H7 (cell line): ENCODE data around the gene RAE1. TPM values are rescaled to one million over a fixed set of nuclear protein-coding genes. Genes with fewer than 3 reads are reported as not detected.

Experiments used
- DNase-seq: peaks from one replicate; pipeline ENCODE4 v3.0.0; 2012
- H3K27me3 ChIP-seq: 2 replicates; pipeline ENCODE4 v1.6.0; 2011; ENCODE audit warnings: mild to moderate bottlenecking, low read length; ENCODE audit not compliant: control insufficient read depth, insufficient read depth
- H3K36me3 ChIP-seq: replicated peaks from 2 replicates; pipeline ENCODE4 v1.5.1; 2011; ENCODE audit warnings: low read length; ENCODE audit not compliant: control insufficient read depth, insufficient read depth
- H3K4me3 ChIP-seq: 2 replicates; pipeline ENCODE4 v1.5.1; 2011; ENCODE audit warnings: low read depth, mild to moderate bottlenecking, control low read depth, low read length, moderate library complexity; ENCODE audit not compliant: insufficient read depth
- total RNA-seq: library from RNA; depleted of rRNA; stranded (reverse); fragments of >200 nt; shearing (Covaris generic); gene quantifications from 2 replicates; pipeline ENCODE4 v1.2.3, GENCODE V29; 2014

The RAE1 gene
- total RNA-seq, 1 experiment from 2014 or later, result 48.2 TPM

- no peak for DNase-seq
These were observed 33.2 kb upstream of the RAE1 start for GRCh38 chr20:57317789-57318371.

GRCh38 chr20:57319584-57319983 is 31.5 kb upstream of the RAE1 start:
- Histone ChIP-seq H3K36me3 (no peaks in the 10 kb centered on the region), H3K27me3 (no peaks in the 10 kb centered on the region), H3K4me3 (no peak overlapping the region)
- no peak for DNase-seq

More at GRCh38 chr20:57317789-57318371, 33.2 kb upstream of the RAE1 start:
- no peaks in the 10 kb centered on the region for H3K36me3 ChIP-seq
- H3K4me3 ChIP-seq, result no peak overlapping the region
- H3K27me3 ChIP-seq, result no peaks in the 10 kb centered on the region

DNA sequence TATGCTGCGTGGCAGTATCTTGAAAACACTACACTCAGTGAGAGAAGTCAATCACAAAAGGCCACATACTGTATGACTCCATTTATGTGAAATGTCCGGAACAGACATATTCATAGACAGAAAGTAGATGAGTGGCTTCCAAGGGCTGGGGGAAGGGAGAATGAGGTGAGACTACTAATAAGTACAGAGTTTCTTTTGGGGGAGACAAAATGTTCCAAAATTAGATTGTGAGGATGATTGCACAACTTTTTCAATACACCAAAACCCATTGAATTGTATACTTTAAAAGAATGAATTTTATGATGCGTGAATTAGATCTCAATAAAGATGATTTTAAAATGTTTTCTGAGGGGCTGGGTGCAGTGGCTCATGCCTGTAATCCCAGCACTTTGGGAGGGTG is 30.7 kb upstream of the RAE1 start:
- Histone ChIP-seq H3K4me3 (no peak overlapping the region), H3K27me3 (no peaks in the 10 kb centered on the region), H3K36me3 (no peaks in the 10 kb centered on the region)
- DNase-seq, result no peak

DNA sequence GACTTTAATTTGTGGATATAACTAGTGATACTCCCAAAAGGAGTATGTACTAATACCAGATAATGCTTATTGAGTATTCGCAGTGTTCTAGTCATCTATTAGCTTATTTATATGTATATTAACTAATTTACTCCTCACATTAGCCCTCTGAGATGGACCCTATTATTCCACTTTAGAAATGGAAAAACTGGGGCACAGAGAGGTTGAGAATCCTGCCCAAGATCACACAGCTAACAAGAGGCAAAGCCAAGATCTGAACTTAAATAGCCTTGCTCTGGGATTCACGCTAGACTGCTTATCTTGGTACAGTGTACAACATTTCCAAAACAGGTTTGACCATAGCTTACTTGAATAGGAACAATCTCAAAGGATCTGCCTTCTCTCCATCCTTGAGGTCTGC is 29.9 kb upstream of the RAE1 start:
- no peaks in the 10 kb centered on the region for H3K27me3 ChIP-seq
- H3K36me3 ChIP-seq, result no peaks in the 10 kb centered on the region
- H3K4me3 ChIP-seq, result no peak overlapping the region
- DNase-seq, result no peak

DNA sequence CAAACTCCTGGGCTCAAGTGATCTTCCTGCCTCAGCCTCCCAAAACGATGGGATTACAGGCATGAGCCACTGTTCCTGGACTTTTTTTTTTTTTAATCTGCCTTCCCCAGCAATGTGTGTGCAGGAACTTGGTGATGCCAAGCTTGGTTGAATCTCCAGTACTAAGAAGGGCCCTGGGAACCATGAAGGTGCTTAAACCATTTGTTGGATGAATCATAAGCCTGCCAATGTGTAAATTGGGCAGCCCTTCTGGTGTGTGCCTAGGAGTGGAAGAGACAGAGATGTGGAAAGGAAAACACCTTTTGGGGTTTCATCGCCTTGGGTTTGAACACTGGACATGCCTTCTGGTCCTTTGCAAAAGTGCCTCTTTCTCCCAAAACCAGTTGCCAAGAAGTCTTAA is 28.6 kb upstream of the RAE1 start:
- H3K4me3 ChIP-seq, result no peak overlapping the region
- H3K36me3 ChIP-seq, result no peaks in the 10 kb centered on the region
- no peaks in the 10 kb centered on the region; the same call in 1 of the 2 replicates for H3K27me3 ChIP-seq
- no peak for DNase-seq

DNA sequence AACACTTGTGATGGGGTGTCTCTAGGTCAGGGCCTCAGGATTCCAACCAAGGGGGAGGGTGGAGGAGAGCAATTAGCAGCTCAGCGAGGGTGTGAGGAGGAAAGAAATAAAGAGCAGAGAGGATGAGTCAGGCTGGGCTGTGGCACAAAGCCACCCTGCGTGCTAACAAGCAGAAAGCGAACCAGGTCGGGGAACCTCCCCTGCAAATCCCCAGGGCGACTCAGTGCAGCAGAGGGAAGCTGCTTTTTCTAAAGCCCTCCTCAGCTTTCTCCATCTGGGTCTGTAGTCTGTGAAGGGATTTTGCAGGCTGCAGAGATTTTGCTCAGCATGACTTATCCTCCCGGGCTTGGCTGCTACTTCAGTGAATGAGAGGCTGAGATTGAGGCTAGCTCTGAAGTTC is 28.0 kb upstream of the RAE1 start:
- Histone ChIP-seq H3K4me3 (no peak overlapping the region), H3K36me3 (no peaks in the 10 kb centered on the region), H3K27me3 (no peaks in the 10 kb centered on the region; the same call in 1 of the 2 replicates)
- DNase-seq, result peak; percentile 73

GRCh38 chr20:57325632-57326356 is 25.3 kb upstream of the RAE1 start:
- H3K36me3 ChIP-seq, result no peaks in the 10 kb centered on the region
- H3K4me3 ChIP-seq, result no peak overlapping the region
- DNase-seq, result no peak
- no peaks in the 10 kb centered on the region; the same call in 1 of the 2 replicates for H3K27me3 ChIP-seq

GRCh38 chr20:57326667-57327455 is 24.2 kb upstream of the RAE1 start:
- no peaks in the 10 kb centered on the region for H3K36me3 ChIP-seq
- peaks cover 2% of the 10 kb centered on the region; the same call in 1 of the 2 replicates for H3K27me3 ChIP-seq
- H3K4me3 ChIP-seq, result no peak overlapping the region
- peak; percentile 31 for DNase-seq

DNA sequence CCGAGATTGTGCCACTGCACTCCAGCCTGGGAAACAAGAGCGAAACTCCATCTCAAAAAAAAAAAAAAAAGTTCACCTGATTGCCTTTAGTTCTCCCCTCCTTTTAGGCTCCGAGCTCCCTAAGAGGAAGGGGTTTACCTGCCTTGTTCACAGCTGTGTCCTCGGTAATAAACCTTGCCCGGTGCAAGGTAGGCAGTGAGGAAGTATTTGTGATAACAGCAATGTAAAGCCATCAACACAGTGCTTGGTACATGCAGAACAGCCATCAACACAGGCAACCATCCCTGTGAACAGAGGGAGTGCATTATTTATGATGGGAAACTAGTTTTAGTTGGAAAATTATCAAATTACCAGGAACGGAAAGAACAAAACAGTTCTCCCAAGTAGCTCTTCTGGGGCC is 23.2 kb upstream of the RAE1 start:
- Histone ChIP-seq H3K36me3 (no peaks in the 10 kb centered on the region), H3K27me3 (peaks cover 2% of the 10 kb centered on the region; the same call in 1 of the 2 replicates), H3K4me3 (no peak overlapping the region)
- no peak for DNase-seq

DNA sequence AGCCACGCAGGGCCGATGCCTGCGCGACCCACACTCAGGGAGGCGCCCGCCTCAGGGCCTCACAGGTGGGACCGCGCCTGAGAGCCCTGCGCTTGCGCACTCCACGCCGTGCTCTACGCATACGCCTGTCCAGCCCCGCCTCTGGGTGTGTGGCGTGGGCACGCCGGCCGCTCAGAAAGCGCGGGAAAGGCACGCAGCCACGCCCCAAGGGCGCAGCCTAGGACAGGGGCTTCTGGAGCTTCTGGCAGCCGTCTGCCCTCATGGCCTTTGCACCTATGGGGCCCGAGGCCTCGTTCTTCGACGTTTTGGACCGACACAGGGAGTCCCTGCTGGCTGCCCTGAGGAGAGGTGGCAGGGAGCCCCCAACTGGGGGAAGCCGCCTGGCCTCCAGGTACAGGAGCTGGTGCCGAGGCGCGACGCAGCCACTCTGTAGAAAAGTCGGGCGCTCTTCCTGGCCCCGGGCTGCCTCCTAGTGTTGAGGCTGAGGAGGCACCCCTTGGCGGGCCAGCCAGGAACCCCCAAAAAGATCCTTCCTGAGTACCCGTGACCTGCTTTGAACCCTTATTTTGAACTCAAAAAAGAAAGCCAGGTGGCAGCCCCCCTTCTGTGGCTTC is 21.3 kb upstream of the RAE1 start, which contains the start of gene SPO11:
SPO11 (plus strand) TSS at position 196 of the 614 bp plus-strand sequence; CDS start at position 261, 65 bp downstream.
- Histone ChIP-seq H3K36me3 (no peaks in the 10 kb centered on the region), H3K27me3 (peaks cover 2% of the 10 kb centered on the region; the same call in 1 of the 2 replicates), H3K4me3 (no peak within 1 kb of the TSS)
- peak; percentile 88 for DNase-seq

DNA sequence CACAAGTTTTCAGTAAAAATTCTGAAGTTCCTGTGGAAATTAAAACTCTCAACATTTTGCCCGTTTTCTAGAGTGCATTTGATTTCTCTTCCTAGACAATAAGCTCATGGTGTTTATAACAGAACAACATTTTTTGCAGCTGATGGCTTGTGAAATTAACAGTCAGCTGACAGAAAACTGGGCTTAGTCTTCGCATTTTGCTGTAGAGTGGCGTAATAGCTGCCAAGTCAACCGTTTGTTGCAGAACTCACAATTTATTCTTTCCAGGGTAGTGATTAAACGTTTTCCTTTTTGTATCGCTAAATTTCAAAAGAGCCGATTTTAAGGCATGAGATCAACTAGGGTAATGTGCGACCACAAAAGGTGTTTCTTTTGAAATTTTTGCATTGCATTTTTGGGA is 20.1 kb upstream of the RAE1 start:
- no peak for DNase-seq
- H3K27me3 ChIP-seq, result peaks cover 2% of the 10 kb centered on the region; the same call in 1 of the 2 replicates
- no peaks in the 10 kb centered on the region for H3K36me3 ChIP-seq
- no peak overlapping the region for H3K4me3 ChIP-seq

GRCh38 chr20:57332105-57333089 is 18.7 kb upstream of the RAE1 start:
- H3K4me3 ChIP-seq, result no peak overlapping the region

DNA sequence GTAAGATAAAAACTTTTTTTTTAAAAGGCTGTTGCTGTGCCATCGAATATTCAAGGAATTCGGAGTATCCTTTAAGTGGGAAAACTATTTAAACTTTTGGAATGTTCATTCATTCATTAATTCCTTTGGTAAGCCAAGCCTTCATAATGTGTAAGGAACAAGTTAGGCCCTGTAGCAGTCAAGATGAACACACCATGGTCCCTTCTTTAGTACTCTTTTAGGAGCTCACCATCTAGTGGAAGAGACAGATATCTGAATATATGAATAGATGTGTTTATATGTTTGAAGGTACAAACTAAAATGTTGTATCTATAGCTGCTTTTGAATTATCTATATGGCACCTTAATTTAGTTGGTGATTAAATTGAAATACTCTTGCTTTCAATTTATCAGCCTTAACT is 15.7 kb upstream of the RAE1 start:
- no peak for DNase-seq
- H3K27me3 ChIP-seq, result 0 out of 2 replicates have a peak, but pooled peaks cover 2% of the 10 kb centered on the region
- H3K4me3 ChIP-seq, result no peak overlapping the region
- H3K36me3 ChIP-seq, result no peaks in the 10 kb centered on the region

More at GRCh38 chr20:57332105-57333089, 18.7 kb upstream of the RAE1 start:
- Histone ChIP-seq H3K36me3 (no peaks in the 10 kb centered on the region), H3K27me3 (0 out of 2 replicates have a peak, but pooled peaks cover 2% of the 10 kb centered on the region)
- DNase-seq, result peak; percentile 42
